Stimulated activated CD8-positive, alpha-beta memory T cell treated with anti-CD3 and anti-CD28 coated beads, Interleukin-12 subunit alpha, Interleukin-12 subunit beta, amount 100 ng/mL, for 1 hour (primary cell): ENCODE results near the gene PPFIBP2.

Source experiments
- DNase-seq: peaks from one replicate; pipeline ENCODE4 v3.0.0-alpha.2; 2020; ENCODE audit warnings: low read depth

The PPFIBP2 gene

DNA sequence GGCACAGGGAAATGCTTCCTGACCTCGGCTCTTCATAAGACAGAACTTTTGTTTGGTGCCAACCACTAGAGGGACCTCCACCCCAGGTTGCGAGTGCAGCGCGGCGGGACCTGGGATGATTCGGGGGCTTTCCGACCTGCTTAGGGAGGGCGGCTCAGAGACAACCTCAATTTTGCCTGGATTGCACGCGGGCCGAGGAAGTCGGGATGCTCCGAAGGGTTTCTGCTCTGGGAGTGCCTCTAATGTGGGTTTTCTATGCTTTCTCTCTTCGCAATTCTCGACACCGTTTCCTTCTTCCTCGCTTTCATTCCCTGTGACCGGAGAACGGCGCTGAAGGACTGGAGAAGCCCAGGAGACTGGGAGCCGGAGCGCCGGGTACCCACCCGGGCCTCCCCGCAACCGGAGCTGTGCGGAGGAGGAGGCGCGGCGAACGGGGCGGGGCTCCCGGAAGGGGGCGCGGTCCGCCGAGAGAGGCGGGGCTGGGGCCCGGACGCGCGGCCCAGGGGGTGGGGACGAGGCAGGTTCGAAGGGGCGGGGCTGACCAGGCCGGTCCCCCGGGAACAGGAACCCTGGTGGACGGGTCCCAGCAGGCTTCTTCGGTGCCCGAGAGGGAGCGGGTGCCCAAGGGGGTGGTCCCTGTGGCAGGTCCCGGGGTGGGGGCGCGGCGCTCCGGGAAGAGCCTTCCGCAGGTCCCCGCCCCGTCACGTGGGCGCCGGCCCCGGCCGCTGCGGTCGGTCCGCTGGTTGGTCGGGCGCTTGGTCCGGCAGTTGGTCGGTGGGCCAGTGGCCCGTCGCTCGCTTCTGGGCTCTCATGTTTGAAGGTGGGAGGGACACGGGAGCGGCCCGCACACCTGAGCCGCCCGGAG lies at the start of gene PPFIBP2:
Gene PPFIBP2 (plus strand): TSS at position 766 of the 865 bp plus-strand sequence. CDS start 35,477 bp downstream, outside the sequence.
- peak; percentile 71 for DNase-seq

DNA sequence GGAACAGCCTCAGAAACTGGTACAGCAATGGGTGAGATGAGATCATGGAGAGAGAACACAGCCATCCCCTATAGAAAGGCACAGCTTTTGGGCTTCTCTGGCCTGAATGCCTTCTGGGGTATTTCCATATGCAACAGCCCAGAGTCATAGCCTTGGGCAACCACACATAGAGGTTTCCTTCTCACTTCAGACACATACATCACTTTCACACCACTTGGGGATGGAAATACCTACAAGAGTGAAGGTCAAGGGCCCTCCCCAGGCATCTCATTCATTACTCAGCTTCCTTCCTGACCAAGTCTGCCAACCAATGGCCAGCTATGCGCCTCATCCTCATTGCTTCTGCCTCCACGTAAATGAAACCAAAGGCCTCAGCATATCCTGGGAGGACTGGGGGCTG lies 46.1 kb upstream of the PPFIBP2 start:
- DNase-seq = no peak

DNA sequence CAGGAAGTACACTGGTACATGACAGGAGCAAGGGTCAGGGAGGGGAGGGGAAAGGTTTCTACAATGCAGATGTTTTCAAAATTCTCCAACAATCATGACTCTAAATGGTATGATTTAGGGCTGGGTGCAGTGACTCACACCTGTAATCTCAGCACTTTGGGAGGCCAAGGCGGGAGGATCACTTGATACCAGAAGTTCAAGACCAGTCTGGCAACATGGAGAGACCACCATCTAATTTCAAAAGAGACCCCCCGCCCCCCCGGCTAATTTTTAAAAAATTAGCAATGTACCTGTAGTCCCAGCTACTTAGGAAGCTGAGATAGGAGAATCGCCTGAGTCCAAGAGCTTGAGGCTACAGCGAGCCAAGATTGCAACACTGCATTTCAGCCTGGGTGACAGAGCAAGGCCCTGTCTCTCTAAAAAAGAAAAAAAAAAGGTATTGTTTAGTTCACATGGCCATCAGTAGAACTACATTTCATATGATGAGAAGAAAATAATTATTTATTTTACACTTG lies 44.4 kb upstream of the PPFIBP2 start:
- DNase-seq = no peak

DNA sequence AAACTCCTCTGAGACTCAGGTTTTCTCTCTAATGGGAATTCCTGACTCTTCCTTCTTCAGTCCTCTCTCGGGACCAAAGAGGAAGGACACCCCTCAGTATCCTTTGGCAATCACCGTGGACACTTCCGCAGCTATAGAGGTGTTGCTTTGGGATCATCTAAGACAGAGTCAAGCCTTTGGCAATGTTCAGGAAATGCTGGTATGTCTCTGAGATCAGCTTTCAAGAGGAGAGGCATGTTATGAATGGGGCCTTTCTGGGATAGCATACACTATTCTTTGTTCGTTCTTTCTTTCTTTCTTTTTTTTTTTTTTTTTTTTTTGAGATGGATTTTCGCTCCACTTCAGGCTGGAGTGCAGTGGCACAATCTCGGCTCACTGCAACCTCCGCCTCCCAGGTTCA lies 42.7 kb upstream of the PPFIBP2 start:
- DNase-seq = no peak

DNA sequence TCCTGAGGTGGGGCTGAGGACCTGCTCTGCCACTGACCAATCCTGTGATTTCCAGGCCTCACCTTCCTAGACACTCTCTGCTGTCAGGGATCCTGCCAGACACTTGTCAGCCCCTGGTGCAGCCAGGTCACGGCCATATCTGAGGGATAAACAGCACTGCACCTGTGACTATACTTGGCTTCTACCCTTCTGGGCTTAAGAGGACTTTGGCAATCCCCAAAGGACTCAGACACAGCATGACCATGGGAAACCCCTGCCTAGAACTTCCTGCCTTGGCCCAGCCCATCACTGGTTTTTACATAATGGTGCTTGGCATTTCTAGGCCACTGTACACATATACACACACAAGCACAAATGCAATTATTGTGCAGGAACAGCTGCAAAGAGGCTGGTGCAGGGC lies 40.1 kb upstream of the PPFIBP2 start:
- DNase-seq = no peak

DNA sequence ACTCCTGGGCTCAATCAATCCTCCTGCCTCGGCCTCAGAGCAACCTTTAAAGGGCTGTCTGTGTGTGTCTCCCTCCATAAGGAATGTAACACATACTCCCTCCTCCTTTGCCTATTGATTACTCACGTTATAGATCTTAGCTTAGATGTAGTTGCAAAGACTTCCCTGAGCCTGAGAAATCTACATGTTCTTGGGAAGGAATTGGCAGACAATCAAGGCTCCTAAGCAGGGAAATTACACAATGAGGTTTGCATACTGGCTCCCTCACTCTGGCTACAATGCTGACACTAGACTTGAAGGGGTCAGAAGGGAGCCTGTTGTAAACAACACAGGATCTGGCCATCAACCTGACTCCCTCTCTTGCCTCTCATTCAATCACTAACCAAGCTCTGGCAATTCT lies 33.7 kb upstream of the PPFIBP2 start:
- no peak for DNase-seq

DNA sequence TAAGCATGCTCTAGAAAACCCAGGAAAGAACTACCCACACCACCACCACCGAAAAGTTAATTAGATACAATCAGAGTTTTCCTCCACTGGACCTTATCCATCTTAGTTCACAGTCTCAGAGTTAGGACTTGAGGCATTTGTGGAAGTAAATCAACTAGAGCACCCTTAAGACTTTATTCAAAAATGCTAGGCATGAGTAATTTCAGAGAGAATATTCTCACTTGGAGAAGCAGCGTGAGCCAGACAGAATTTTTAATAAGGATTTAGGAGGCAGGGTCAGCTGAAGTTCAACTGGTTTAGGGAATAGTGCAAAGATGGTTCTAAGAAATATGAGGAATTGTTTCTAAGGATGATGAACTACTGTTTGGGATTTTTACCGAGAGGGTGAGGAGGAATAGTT lies 29.7 kb upstream of the PPFIBP2 start:
- DNase-seq = no peak

DNA sequence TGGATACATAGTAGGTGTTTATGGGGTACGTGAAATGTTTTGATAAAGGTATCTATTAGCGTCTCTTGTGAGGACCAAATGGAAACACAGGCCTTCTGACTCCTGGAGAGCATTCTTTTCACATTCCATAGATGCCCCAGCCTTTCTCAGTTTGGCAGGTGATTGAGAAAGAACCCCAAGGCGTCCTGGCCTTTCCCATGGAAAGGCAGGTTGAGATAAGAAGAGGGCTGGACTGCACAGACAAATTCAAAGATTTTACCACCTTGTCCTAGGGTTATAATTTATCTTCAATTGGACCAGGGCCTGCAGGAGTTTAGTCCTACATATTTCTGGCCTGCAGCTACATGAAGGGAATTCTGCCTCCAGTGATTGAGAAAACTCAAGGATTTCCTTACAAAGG lies 29.2 kb upstream of the PPFIBP2 start:
- DNase-seq = no peak

DNA sequence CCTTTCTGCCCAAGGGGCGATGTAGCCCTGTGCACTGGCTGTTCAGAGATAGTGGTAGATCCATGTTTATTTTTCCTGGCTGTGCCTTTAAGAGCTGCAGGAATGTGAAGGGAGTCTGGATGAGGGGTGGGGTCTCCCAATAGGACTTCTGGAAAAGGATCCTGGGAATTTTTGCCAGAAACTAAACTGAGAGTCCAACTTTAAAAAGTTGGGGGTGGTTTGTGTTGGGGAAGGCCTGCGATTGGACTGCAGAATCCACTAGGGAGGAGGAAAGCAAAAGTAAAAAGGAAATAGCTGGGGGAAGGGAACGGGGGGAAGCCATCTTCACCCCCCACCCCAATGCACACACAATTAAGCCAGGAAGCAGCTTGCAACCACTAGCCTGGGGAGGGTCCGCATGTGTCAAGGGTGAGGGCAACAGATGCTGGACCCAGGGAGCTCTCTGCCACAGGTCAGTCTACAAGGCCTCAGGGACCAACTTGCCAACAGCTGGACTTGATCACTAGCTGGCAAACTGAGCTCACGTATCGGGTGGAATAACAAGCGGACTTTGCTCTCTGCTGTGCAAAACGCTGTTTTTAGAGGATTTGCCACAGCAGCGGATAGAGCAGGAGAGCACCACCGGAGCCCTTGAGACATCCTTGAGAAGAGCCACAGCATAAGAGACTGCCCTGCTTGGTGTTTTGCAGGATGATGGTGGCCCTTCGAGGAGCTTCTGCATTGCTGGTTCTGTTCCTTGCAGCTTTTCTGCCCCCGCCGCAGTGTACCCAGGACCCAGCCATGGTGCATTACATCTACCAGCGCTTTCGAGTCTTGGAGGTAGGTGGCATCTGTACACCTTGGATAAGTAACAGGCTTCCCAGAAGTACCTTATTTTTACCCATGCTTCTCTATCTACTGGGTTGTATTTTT lies 28.4 kb upstream of the PPFIBP2 start, which contains the start of gene OLFML1:
Gene OLFML1 (plus strand): TSS at position 321 of the 912 bp plus-strand sequence. CDS start 370 bp downstream, at position 691.
- DNase-seq = no peak

DNA sequence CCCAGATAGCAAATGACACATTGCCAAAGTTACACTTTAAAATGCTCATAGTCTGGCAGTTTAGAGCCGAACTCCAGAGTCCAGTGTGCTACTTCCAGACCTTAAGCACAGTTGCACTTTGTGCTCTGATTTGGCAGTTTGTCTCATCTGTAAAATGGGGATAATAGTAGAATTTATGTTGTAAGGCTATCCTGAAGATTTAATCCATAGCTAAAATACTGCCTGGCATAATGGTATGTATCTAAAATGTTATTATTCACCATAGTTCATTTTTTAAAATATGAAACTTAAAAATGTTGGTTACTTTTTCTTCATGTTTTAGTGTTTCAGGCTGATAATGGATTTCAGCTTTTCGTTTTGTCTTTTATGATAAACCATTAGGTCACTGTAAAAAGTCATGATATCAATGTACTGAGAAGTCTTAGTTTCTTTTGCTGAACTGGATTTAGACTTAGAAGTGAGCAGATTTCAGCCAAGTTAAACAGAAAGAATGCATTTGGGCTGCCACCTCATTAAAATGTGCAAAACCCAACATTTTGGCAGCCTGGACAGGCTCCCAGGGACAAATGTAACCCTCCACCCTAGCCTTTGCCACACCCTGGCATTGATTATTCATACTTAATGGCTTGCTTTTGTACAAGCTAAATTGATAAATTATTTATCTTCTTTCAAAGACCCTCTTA lies 27.6 kb upstream of the PPFIBP2 start:
- DNase-seq = no peak

DNA sequence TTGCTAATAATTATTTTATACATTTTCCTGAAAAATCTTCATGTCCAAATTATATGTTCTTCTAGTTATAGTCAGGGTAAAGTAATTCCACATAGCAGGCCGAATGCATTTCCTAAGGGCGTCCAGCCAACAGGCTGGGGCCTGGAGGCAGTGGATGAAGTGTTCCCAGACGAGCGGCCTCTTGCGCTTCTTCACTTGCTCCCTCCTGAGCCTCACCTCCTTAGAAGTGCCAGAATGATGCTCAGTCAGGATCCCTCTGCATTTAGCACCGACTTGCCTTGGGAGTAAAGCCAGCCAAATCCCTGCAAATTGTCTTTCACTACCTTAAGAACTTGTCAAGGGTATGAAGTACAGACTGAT lies 27.0 kb upstream of the PPFIBP2 start:
- no peak for DNase-seq

DNA sequence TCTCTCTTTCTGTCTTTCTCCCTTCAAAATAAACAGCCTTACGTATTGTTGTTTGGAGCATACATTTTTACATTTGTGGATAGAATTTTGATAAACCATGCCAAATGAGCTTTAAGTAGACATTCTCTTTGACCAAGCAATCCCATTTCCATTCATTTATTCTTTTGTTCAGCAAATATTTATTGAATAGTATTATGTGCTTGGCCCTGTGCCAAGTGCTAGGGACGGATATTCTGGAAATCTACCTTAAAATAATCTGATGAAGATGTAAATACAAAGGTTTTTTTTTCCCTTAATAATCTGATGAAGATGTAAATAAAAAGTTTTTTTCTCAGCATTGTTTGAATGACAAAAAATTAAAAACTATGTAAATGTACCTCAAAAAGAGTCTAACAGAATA lies 26.4 kb upstream of the PPFIBP2 start:
- no peak for DNase-seq

DNA sequence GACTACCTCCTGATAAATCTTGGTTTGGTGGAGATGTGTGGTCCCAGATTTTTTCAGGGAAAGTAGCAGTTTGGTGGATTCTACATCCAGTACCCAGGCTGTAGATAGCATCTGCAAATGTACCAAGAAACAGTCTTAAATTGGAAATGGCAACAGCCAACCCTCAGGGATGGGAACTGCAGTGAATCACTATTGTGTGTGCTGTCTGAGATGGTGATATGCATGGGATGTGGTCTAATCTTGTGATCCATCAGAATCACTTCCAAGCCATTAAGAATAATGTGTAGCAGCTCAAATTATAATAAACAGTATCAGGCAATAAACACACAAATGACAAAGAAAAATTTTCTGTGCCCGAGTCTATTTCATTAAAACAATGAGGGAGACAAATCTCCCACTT lies 25.1 kb upstream of the PPFIBP2 start:
- no peak for DNase-seq

DNA sequence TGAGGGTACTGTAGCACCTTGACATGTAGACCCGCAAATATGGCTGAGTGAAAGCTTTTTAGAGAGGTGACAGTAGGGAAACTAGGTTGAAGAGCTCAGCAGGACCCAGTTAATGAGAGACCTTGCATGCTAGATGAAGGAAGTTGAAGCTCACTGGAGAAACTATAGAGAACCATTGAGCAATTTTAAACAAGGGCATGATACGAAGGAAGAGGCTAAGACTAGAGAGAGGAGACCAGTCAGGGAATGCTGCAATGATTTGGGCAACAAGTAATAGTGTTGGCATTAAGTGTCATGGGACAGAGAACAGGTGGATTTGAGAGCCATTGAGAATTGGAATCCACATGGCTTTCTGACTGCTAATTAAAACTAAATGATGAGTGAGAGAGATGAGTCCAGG lies 24.4 kb upstream of the PPFIBP2 start:
- no peak for DNase-seq

DNA sequence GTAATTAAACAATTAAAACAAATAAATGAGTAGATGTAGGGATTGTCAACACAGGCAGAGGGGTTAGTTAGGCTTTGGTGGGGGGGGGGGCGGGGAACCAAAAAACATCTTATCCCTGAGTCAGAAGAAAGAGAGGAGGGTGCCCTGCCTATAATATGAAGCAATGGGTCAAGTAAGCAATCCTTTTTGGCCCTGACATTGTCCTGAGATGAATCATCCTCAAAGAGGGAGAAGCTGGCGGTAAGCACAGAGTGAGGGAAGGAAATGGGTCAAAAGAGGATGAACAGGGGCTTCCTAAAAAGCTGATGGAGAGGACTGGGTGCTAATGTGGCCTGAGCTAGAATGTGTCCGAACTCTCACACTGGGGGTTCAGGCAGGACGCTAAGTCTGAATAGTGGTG lies 23.7 kb upstream of the PPFIBP2 start:
- DNase-seq = no peak

DNA sequence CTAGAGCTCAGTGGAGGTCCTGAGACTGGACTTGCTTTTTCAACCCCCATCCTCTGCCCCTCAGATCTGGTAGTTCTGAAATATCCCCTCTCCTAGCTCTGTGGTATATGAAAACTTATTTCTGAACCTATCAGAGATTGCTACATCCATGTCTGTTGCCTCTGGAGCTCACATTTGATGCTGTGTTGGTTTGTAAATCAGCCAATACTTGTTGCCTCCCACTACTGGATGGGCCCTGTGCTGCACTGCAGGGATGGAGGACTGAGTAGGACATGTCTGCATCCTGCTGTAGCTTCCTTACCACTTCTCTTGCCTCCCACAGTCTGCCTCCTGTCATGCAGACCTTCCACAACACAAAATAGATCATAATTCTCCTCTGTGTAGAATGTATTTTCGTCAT lies 23.3 kb upstream of the PPFIBP2 start:
- no peak for DNase-seq

DNA sequence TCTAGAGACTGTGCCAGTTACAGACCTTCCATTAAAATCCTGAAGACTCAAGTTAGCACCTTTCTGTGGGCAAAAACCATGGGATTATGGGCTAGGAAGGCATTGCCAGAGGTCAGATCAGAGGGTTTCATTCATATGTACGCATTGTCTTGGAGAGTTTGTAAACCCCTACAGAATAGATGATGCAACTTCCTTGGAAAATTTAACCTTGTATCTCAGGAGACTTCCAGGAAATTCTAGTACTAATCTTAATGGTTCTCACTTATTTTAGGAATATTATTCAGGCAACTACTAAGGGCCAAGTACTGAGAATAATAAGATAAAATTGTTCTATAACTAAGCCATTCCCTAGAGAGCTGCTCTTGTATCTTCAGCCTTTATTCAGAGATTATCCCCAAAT lies 21.5 kb upstream of the PPFIBP2 start:
- DNase-seq = no peak

DNA sequence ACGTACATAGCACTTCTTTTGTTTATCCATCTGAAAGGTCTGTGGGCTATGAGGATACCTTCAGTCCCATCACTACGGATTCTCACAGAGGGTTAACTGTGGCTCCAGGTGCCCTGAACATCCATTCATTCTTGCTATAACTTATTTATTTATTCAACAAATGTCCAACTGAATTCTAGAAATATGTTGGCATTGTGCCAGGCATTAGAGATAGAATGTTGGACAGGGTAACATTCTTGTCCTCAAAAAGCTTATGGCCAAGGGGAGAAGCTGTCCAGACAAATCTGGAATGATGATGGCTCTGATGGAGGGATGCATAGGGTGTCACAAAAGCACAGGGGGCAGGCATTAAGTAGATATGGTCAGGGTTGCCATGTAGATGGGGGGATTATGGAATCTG lies 20.1 kb upstream of the PPFIBP2 start:
- no peak for DNase-seq

DNA sequence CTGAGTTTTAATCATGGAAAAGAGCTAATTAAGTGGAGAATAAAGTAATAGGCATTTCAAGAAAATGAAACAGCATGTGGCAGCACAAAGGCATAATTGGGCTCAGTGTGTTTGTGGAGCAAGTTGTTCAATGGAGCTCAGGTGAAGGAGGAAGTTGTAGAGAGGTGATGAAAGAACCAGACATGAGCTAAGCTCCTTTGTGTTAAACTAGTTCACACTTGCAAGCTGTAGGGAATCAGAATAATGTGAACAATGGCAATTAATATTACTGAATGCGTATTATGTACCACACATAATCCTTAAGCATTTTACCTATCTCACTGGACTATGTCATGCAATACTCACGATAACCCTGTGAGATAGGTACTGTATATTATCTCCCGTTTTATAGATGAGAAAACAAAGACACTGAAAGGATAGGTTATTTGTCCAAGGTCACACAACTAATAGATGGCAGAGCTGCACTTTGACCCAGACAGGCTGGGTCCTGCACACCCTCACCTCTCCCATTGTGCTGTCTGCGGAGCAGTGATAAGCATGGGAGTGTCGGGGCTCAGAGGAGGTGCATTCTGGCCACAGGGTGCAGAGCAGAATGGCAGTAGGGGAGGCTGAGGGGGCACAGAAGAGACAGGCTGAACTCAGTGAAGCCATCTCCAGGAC lies 19.6 kb upstream of the PPFIBP2 start:
- DNase-seq = no peak

DNA sequence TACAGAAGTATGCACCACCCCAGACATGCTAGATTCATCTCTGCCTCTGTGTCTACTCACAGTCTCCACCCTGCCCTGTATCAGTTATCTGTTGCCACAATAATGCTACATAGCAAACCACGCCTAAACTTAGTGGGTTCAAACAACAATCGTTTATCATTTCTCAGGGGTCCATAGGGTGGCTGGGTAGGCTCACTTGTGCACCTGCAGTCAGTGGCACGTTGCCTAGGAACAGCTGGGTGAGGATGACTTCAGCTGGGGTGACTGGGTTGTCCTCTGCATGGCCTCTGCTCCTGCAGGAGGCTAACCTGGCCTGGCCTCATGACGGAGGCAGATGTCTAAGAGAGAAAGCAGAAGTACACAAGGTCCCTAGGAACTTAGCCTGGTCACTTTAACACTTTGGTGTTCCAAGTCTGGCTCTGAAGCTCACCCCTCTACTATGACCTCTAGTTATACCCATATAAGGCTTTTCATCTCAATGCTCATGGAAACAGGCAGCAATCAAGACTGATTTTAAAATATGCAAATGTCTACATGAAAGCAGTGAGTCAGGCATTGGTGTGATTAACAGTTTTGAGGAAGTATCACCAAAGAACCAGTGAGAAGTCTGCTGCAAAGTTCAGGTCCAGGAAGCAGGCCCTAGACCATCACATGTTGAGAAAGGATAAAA lies 17.8 kb upstream of the PPFIBP2 start:
- no peak for DNase-seq

DNA sequence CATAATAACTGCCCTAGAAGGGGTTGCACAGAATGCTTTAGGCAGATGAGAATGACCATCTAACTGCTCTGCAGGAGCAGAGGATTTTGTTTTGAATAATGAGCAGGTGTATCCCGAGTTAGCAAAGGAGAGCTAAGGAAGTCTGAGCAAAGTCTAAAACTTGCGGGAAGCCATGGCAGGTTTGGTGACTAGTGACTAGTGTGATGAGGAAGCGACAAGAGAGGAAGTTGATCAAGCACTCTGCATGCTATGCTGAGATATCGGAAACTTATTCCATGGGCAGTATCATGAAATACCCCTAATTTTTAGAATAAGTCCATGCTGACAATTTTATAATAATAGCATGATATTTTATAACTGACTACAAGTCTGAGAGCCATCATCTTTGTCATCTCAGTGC lies 15.6 kb upstream of the PPFIBP2 start:
- no peak for DNase-seq
